Left ventricle myocardium inferior (tissue), 1 donor: Measurements from ENCODE around the gene CADPS2. TPM values are rescaled to one million over a fixed set of nuclear protein-coding genes. Genes with fewer than 3 reads are reported as not detected.
A peak's percentile ranks its signal among the peaks of the same experiment; 100 is the strongest.

Experiments
- DNase-seq: peaks from one replicate; pipeline ENCODE4 v3.0.0-alpha.2; 2020
- H3K27ac ChIP-seq: fragments of 200-600 bp; replicated peaks from 2 replicates; pipeline ENCODE4 v1.8.0; 2021
- H3K27me3 ChIP-seq: fragments of 200-600 bp; 2 replicates; pipeline ENCODE4 v1.8.0; 2021; ENCODE audit warnings: low read depth
- H3K36me3 ChIP-seq: fragments of 200-600 bp; 2 replicates; pipeline ENCODE4 v1.8.0; 2021
- H3K4me1 ChIP-seq: fragments of 200-600 bp; 2 replicates; pipeline ENCODE4 v1.8.0; 2021
- H3K4me3 ChIP-seq: fragments of 200-600 bp; 2 replicates; pipeline ENCODE4 v1.8.0; 2021; ENCODE audit warnings: mild to moderate bottlenecking, moderate library complexity
- H3K9me3 ChIP-seq: fragments of 200-600 bp; replicated peaks from 2 replicates; pipeline ENCODE4 v1.8.0; 2021
- intact Hi-C: fragments of 100-400 bp; cut with micrococcal nuclease; formaldehyde crosslinking; loops from one replicate; pipeline ENCODE4 v1.11.0; 2022
- long read RNA-seq: library from polyadenylated mRNA; unstranded; transcript quantifications from one replicate; pipeline ENCODE4 v2.0.0, GENCODE V29; 2021
- total RNA-seq: library from RNA; stranded (reverse); fragmentation: NEBNext Ultra II Directional; extraction: Animal tissue kit (Norgen Biotek cat#: 25700); gene quantifications from one replicate; pipeline ENCODE4 v1.2.1, GENCODE V29; 2021
- TF ChIP-seq, protein P1 (sequence below): fragments of 200-600 bp; IDR thresholded peaks from 2 replicates; pipeline ENCODE4 v1.8.0; 2021; ENCODE audit warnings: antibody characterized with exemption, mild to moderate bottlenecking, borderline replicate concordance
- donor health status: DM: no; HTN: yes; CAD: no; lungs with severe emphysema.

The CADPS2 gene
- total RNA-seq: 11.9 TPM
- long read RNA-seq, partial matches to known transcripts: 6 of 25 reads
- long read RNA-seq, other reads (novel, unspliced or antisense): 19 of 25 reads

DNA sequence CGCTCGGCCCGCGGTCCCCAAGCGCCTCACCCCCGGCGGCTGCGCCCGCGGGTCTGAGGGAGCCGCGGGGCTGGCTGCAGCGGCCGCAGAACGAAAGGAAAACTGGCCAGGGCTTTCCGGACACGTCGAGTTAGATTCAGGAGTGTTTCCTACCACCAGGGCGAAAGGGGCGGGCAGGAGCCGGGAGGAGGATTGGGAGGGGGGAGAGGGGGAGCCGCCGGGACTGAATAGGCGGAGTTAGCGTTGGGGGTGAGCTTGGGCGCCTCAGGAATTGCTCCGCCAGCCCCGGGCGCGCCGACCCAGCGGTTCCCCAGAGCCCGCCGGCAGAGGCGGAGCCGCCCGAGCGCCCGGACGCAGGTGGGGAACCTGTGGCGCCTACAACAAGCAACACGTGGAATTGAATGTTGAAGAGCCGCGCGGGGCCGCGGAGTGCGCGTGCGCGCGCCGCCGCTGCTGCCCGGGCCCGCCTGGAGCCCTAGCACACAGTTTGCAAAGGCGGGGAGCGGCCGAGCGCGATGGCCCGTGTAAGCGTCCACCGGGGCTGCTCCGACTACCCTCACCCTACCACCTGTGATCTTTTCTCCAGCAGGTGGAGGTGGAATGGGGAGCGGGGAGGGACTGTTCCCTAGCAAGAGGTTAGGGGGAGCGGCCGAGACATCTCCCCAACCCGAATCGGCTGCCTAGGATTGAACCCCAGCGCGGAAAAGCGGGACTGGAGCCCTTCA lies at the start of gene CADPS2:
TSS of gene CADPS2 (minus strand) at position 104 of the 725 bp plus-strand sequence. CDS start 123 bp downstream, outside the sequence.
- intact Hi-C loops: loop anchor here (5.0 to 10.0 kb wide), 2 partner anchors 82 to 266 kb away; no protein-coding TSS in a partner anchor
- peak within 1 kb of the TSS; percentile 95 for H3K27ac ChIP-seq
- H3K9me3 ChIP-seq: no peaks in the 10 kb centered on the region
- H3K4me1 ChIP-seq: peaks cover 60% of the 10 kb centered on the region
- TF ChIP-seq, protein P1, sequence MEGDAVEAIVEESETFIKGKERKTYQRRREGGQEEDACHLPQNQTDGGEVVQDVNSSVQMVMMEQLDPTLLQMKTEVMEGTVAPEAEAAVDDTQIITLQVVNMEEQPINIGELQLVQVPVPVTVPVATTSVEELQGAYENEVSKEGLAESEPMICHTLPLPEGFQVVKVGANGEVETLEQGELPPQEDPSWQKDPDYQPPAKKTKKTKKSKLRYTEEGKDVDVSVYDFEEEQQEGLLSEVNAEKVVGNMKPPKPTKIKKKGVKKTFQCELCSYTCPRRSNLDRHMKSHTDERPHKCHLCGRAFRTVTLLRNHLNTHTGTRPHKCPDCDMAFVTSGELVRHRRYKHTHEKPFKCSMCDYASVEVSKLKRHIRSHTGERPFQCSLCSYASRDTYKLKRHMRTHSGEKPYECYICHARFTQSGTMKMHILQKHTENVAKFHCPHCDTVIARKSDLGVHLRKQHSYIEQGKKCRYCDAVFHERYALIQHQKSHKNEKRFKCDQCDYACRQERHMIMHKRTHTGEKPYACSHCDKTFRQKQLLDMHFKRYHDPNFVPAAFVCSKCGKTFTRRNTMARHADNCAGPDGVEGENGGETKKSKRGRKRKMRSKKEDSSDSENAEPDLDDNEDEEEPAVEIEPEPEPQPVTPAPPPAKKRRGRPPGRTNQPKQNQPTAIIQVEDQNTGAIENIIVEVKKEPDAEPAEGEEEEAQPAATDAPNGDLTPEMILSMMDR: peak; percentile 54
- peak within 1 kb of the TSS; percentile 91 for H3K4me3 ChIP-seq
- DNase-seq: peak; percentile 85
- H3K27me3 ChIP-seq: no peaks in the 10 kb centered on the region
- no peaks in the 10 kb centered on the region for H3K36me3 ChIP-seq

DNA sequence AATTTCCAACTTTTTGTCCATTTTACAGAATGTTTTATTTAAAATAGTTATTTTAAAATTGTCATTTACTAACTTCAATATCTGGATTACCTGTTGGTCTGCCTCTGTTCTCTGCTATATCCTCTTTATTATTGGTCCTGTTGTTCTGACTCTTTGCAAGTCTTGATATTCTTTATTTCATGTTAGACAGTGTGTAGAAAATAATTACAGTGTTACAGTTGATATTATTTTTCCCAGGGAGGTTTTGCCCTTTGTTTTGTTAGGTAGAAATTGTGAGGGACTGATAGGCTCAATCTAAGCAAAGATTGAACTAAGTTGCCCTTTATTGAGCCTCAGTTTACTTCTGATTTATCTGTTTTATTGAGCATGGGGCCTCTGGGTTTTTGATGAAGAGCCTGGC lies 49.4 kb upstream of the CADPS2 start:
- no peak for DNase-seq
- intact Hi-C loops: no loop called here
- Histone ChIP-seq H3K4me3 (no peak overlapping the region), H3K36me3 (no peaks in the 10 kb centered on the region), H3K27ac (no peak overlapping the region), H3K9me3 (no peaks in the 10 kb centered on the region), H3K27me3 (no peaks in the 10 kb centered on the region), H3K4me1 (no peaks in the 10 kb centered on the region)
- TF ChIP-seq, protein P1: no peak

DNA sequence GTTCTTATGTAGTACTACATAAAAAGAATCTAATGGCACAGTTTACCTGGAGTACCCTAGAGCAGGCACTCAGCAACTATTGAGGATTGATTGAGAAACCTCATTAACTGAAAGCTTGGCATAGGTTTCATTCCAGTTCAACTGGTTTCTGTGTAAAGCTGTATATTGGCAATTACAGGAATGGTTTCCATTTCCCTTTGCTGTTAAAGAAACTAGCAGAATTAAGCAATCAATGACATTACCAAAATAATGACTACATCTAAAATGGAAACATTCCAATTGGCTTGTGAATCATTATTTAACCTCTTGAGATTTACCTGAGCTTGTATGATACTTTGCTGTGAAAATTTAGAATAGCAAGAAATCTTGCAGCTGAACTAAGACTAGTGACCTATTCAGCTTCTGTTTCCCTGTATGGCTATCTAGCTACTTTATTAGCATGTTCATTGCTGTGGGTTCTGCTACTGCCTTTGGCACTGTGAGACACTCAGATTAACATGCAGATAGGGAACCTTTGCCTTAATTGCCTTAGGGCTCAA lies 33.5 kb upstream of the CADPS2 start:
- H3K4me1 ChIP-seq: no peaks in the 10 kb centered on the region
- DNase-seq: no peak
- H3K4me3 ChIP-seq: no peak overlapping the region
- no peaks in the 10 kb centered on the region for H3K9me3 ChIP-seq
- peaks cover 3% of the 10 kb centered on the region for H3K27me3 ChIP-seq
- TF ChIP-seq, protein P1: no peak
- H3K36me3 ChIP-seq: no peaks in the 10 kb centered on the region
- intact Hi-C loops: no loop called here
- H3K27ac ChIP-seq: no peak overlapping the region

DNA sequence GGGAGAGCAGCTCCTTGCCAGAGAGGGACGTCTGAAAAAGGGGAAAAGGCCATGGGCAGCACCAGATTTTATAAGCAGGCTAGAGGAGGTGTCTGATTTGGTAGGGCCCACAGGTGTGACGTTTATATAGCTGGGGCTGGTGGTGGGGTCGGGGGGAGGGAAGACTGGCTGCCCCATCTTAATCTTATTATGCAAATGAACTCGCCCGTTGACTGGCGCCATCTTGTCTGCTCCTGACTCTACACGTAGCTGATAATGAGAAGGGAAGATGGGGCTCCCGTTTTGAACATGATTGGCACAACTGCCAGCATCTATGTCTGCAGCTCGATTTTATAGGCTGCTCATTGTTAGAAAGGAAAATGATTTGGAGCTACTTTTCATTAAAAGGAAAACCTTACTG lies 28.6 kb upstream of the CADPS2 start:
- no peak overlapping the region for H3K4me3 ChIP-seq
- H3K27me3 ChIP-seq: peaks cover 3% of the 10 kb centered on the region
- TF ChIP-seq, protein P1: no peak
- no peaks in the 10 kb centered on the region for H3K9me3 ChIP-seq
- intact Hi-C loops: no loop called here
- no peaks in the 10 kb centered on the region for H3K4me1 ChIP-seq
- H3K27ac ChIP-seq: no peak overlapping the region
- no peaks in the 10 kb centered on the region for H3K36me3 ChIP-seq
- DNase-seq: no peak

DNA sequence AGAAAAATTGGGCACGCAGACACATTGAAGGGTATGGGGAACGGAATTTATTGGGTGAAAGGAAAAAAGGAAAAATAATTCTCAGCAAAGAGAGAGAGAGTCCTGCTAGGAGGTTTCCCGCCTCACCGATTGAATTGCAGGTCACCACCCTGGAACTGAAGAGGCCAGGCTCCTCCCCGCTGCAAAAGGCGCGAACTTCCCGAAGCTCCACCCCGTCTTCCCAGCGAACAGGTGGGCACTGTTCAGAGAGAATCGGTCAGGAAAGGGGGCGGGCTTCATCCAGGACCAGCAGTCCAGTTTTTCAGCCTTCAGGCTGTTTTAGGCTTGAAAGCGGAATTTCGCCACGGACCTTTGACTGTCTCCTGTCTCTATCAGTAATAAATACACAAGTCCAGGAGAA lies 27.3 kb upstream of the CADPS2 start:
- H3K27me3 ChIP-seq: peaks cover 3% of the 10 kb centered on the region
- no peaks in the 10 kb centered on the region for H3K4me1 ChIP-seq
- H3K4me3 ChIP-seq: no peak overlapping the region
- intact Hi-C loops: no loop called here
- H3K9me3 ChIP-seq: no peaks in the 10 kb centered on the region
- H3K27ac ChIP-seq: no peak overlapping the region
- TF ChIP-seq, protein P1: no peak
- no peaks in the 10 kb centered on the region for H3K36me3 ChIP-seq
- no peak for DNase-seq
